ENCODE measurements around the gene TSPAN4. TPM values are rescaled to one million over a fixed set of nuclear protein-coding genes. Genes with fewer than 3 reads are reported as not detected.

Gene TSPAN4
- total RNA-seq, 1 donor from 2014 or later: 14.3 TPM

DNA sequence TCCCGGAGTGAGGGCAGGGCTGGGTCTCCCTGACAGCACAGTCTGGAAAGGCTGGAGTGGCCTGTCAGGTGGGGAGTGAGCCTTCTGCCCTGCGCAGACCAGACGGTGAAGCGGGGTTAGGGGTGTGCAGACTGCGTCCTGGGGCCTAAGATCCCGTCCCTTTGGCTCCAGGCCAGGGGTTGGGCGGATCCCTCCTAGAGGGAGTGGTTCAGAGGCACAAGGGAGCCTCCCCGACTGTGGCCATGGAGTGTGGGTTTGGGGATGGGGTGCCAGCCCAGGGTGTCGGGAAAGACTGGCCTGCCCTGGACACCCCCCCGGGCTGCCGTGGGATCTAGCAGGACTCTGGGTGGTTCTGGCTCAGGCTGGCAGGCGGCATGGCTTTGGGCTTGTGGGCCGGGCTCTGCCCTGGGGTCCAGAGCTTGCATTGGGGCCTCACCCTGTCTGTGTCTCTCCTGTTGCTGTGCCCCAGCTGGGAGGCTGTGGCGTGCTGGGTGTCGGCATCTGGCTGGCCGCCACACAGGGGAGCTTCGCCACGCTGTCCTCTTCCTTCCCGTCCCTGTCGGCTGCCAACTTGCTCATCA, 19.5 kb downstream of the TSPAN4 start:
- DNase-seq (ENCODE audit: low spot score in 2 of 2) (no peak), FAIRE-seq (no peak)

DNA sequence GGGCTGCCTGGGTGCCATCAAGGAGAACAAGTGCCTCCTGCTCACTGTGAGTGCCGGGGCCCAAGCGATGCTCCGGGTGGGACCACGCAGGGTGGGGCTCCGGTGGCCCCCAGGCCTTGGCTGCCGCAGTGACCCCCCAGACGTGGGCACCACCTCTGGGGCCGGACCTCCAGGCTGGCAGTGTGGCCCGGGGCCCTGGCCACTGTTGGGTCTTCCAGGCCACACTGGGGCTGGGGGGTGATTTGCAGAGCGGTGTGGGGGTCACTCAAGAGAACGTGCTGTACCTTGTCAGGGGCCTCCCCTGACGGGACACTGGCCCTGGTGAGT, 20.0 kb downstream of the TSPAN4 start:
- no peak for FAIRE-seq

DNA sequence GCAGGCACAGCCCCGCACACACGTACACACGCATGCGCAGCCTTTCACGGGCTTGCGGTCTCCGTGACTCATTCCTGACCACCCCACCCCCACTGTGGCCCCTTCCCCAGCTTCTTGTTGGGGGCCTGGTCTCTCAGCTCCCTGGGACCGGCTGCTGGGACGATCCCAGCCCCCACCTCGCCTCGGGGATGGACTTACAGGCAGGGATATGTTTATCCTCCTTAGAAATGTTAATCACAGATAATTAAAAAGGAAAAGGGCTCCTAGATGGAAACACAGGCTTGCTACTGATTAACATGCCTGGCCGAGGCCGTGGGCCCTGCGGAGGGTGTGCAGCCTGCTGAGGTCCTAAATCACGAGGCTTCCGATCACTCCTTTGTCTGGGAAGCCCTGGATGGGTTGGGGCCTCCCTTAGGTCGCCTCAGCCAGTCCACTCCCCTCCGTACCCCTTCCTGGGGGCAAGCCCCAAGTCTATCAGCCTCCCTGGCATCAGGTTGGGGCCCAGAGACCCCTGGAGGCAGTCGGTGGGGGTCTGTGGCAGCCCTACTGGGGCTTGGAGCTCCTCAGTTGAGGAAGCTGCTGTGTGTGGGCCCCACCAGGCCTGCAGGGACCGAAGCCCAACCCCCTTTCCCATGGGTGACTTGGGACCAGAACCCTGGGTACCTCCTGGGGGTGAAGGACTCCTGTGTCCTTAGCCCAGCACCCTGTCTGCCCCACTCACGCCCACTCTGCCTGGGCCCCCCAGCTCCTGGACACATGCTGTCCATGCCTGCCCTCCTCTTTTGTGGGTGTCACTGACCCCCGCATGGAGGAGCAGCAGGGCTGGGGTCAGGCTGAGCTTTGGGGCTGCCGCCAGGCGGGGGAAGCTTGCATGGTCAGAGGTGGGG, 20.6 kb downstream of the TSPAN4 start:
- FAIRE-seq (no peak), DNase-seq (ENCODE audit: low spot score in 2 of 2) (no peak)

More for the DNA sequence above, 20.0 kb downstream of the TSPAN4 start:
- DNase-seq (ENCODE audit: low spot score in 2 of 2): no peak

DNA sequence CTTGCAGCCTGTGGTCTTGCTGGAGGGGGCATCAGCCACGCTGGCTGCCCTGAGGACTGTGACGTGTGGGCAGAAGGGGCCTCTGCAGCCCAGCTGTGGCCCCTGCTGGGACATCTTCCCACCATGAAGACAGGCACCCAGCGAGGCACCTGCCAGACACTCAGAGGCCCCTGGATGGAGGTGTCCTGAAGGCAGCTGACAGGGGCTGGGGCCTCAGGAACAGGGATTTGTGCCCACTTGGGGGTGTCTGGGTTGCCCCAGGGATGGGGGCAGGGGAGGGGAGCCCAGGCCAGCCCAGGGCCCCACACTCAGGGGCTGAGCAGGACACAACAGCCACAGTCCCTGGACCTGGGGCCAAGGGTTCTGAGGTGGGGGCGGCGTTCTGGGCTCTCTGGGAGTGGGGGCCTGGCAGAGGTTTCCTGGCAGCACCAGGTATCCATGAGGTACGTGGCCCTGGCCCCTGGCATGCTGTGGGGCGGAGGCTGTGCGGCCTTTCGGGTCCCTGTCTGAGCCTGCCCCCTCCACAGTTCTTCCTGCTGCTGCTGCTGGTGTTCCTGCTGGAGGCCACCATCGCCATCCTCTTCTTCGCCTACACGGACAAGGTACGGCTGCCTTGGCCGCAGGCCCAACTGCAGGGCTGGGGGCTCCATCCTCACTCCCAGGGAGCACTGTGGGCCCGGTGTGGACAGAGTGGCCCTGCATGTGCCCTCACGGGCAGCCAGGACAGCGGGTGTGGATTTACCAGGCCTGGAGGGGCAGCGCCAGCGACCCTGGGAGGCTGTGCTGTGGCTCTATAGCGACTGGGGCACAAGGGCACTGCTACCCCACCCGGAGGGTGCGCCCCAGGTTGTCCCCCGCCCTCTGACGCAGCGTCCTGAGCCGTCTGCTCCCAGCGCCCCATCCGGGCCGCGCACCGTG, 21.5 kb downstream of the TSPAN4 start:
- FAIRE-seq (no peak), DNase-seq (ENCODE audit: low spot score in 2 of 2) (no peak)

DNA sequence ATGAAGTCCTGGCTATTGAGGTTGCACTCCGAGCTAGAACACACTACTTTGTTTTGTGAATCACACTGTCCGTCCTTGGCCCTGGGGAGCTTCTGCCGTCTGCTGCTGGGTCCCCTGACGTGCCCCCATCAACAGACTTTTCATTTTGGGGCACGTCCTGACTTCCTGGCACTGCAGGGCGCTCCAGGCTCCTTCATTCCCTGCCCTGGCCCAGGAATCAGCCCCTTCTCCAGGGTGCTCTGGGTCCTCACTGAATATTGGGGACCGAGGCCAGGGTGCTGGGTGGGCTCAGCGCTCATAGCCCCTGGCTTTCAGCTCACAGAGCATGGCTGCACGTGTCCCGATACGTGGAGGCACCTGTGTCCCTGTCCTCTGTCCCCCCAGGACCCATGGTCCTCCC, 22.2 kb downstream of the TSPAN4 start:
- FAIRE-seq (no peak), DNase-seq (ENCODE audit: low spot score in 2 of 2) (no peak)

DNA sequence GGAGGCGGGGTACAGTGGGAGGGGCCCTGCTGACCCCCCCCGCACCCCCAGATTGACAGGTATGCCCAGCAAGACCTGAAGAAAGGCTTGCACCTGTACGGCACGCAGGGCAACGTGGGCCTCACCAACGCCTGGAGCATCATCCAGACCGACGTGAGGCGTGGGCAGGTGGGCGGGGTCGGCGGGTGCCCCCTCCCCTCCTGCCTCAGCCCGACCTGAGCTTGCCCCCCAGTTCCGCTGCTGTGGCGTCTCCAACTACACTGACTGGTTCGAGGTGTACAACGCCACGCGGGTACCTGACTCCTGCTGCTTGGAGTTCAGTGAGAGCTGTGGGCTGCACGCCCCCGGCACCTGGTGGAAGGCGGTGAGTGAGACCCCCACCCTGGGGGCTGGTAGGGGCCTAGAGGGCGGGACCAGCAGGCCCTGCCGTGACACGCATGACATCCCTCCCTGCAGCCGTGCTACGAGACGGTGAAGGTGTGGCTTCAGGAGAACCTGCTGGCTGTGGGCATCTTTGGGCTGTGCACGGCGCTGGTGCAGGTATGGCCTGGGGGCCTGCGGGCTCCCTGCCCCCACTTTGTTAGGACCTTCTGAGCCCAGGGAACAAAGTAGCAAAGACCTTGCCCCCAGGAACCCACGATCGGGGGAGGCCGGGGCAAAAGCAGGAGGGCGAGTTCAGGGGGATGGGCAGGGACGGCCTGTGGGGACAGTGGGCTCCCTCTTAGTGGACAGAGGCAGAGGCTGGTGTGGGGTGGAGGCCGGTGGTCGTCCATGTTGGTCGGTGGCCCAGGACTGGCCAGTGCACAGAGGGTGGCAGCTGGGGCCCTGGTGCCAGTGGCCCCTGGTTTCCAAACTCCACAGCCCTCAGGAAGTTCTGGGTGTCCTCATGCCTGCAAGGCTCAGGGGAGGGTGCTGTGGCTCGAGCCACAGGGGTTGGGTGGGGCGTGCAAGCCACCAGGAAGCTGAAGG, 23.1 kb downstream of the TSPAN4 start:
- no peak for DNase-seq (ENCODE audit: low spot score in 2 of 2)
- no peak for FAIRE-seq

DNA sequence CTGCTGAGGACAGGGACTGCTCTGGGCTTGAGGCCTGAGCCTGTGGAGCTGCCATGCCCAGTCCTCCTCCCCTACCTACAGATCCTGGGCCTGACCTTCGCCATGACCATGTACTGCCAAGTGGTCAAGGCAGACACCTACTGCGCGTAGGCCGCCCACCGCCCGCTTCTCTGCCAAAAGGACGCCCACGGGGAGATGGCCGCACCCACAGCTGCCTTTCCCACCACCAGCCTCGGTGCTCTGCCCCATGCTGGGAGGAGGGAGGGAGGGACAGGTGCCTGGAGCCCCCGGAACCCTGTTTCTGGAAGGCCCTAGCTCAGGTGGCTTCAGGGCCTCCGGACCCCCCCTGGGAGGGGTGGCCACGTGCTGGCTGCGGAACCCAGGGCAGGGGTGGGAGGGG, 23.8 kb downstream of the TSPAN4 start:
- FAIRE-seq (no peak), DNase-seq (ENCODE audit: low spot score in 2 of 2) (no peak)

DNA sequence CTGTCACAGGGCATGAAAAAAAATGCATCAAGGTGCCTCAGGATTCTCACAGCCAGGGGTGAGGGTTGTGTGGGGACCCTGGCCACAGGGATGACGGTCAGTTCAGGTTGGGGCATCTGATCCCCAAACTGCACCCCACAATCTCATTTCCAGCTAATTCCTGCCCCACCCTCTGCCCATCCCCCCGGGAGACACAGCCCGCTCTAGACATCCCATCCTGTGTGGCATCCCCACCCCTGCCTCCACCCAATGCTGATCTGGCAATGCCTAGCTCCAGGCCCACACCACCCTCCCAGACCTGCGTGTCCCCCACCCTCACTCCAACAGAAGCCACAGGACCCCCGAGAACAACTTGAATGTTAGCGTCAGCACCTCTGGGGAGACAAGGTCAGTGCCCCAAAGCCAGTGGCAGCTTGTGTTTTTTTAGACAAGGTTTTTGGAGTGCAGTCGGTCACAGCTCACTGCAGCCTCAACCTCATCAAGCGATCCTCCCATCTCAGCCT, 25.3 kb downstream of the TSPAN4 start:
- FAIRE-seq: no peak
- DNase-seq (ENCODE audit: low spot score in 2 of 2): no peak

DNA sequence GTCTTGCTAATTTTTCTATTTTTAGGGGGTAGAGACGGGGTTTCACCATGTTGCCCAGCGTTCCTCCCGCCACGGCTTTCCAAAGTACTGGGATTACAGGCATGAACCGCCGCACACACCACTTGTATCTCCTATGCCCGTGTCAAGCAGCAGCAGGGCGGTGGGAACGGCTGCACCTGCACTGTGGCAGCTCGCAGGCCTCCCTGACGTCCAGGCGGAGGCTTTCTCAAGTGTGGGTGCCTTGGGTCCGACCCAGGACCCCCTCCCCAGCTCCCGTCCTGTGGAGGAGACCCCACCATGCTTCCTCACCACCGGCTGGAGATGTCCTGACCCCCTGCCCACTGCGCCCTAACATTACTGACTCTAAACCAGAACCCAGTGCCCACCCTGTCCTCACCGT, 25.7 kb downstream of the TSPAN4 start:
- no peak for DNase-seq (ENCODE audit: low spot score in 2 of 2)
- FAIRE-seq: no peak

DNA sequence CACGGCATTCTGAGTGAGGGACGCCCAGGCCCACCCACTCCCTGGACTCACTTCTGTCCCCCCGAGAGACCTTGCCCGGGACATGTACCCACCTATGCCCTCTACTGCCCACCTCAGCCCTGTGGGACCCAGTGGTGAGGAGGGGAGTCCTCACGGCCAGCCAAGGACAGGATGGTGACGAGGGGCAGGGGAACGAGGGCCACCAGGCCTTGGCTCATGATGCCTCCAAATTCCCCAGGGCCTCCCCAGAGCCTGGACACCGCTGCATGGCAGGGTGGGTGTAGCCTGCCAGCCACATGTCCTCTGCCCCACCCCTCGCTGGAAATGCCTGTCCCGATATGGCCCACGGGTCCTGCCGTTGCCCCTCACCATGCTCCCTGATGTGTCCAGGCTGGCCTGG, 26.1 kb downstream of the TSPAN4 start:
- DNase-seq (ENCODE audit: low spot score in 2 of 2): no peak
- no peak for FAIRE-seq

DNA sequence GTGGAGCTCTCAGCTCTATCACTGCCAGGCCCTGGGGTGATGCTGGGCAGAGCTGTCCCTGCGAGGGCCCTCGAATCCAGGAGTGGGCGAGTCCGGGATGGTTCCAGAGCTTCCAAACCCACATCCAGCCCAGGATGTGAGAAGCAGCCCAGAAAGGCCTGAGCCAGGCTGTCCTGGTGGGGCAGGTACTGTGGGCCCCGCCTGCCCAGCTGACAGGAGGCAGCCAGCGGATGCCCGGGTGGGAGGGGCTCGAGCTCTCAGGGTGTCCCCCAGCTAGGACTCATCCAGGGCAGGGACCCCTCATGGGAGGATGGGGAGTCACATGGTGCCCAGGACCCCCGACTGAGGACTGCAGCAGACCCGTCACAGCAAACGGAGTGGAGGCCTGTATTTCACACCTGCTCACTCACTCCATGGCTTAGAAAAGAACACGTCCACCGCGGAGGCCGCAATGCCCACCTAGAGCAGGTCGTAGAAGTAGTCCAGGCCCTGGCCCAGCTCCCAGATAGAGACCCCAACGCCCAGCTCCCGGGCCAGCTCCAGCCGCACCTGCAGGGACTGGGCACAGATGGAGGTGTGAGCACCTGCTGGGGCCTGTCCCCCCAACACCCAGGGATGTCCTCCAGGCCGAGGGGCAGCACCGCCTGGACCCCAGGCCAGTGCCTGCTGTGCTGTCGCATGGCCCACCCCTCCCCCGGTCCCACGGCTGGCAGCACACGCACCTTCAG, 26.9 kb downstream of the TSPAN4 start:
- DNase-seq (ENCODE audit: low spot score in 2 of 2) (no peak), FAIRE-seq (no peak)

DNA sequence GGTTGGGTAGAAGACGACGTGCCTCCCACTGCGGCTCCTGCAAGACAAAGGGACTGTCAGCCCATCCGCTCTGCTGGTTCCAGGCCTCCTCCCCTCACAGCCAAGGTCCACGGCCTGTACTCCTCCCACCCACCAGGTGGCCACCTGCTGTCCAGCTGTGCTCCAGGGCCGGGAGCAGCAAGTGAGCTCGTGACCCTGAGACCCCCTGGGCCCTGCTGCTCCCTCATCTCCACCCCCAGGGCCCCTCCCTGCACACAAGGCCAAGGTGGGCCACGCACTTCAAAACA, 27.4 kb downstream of the TSPAN4 start:
- no peak for DNase-seq (ENCODE audit: low spot score in 2 of 2)

DNA sequence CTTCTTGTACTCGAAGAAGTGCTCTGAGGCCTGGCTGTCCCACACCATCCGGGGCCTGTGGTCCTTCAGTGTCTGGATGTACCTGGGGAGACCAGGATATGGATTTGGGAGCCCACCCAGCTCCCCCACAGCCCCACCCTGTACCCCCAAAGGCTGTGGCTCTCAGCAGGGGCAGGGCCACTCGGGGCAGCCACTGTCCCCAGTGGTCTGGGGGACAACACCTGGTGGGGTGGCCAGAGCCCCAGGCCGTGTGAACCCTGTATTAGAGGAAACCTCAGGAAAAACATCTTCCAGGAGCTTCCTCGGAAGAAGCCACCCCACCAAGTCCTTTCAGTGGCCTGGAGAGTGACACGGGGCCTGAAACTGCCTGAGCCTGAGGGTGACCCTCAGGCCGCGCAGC, 27.8 kb downstream of the TSPAN4 start:
- DNase-seq (ENCODE audit: low spot score in 2 of 2): no peak
- FAIRE-seq: no peak

More for the DNA sequence above, 27.4 kb downstream of the TSPAN4 start:
- FAIRE-seq: no peak

DNA sequence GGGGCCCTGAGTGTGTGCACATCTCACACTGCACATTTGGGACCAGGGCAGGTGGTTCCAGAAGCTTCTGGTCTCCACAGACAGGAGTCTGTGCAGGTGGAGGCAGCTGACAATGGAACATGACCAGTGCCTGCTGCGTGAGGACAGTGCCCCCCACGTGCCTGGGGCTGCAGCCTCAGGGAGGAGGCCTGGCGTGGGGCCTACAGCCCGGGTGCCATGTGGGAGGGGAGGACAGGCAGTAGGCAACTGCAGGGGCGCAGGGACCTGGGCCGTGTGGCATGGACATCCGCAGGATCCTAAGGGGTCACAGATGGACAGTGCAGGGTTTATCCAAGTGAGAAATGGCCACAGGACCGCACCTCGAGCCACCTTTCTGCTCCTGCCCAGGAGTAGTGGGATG, 28.8 kb downstream of the TSPAN4 start:
- DNase-seq (ENCODE audit: low spot score in 2 of 2) (no peak), FAIRE-seq (no peak)

DNA sequence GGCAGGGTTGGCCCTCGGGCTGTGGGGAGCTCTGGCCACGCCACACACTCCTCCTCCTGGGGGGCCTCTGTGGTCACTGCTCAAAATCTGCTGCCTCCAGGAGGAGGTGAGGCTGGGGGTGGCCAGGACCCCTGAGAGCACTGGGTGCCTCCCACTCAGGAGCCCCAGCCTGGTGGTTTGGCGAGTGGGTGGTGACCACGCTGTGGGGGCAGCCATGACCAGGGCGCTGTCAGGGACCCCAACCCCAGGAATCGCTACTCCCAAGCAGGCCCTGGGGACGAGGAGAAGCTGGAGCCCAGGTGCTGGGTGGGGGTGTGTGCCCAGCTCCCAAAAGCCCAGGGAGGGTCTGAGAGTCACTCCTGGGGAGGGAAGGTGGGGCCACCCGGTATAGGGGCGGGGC, 30.1 kb downstream of the TSPAN4 start:
- no peak for FAIRE-seq
- DNase-seq (ENCODE audit: low spot score in 2 of 2): no peak

DNA sequence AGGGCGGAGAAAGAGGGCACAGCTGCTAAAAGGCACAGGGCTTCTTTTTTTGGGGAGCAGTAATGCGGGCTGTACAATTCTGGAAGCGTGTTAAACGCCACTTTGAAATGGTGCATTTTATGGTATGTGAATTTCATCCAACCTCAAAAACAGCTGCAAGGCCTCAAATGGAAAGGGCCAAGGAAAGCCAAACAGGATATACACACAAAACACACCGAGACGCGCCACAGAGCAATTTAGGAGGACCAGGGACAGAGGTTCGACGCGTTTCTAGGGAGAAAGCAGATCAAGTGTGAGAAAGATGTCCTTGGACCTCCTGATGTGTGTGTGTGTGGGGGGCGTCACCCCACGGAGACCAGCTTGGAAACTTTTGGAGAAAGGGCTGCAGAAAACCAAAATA, 31.1 kb downstream of the TSPAN4 start:
- DNase-seq (ENCODE audit: low spot score in 2 of 2): no peak
- FAIRE-seq: no peak

DNA sequence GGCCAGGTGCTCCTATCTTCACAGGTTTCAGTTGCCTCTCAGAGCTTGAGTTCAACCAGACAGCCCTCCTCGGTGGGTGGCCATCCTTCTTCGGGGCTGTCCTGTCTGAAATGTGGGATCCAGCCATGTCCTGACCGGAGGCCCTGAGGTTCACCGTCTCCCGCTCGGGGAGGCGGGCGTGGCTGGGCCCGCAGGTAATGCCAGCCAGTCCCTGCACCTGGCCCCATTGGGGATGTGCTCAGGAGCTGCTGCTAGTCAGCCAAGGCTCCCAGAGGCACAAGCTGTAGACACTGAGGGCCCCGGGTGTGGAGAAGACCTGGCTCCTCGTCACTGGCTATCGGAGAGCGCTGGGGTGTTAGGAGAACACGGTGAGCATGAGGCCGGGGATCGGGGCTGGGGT, 32.6 kb downstream of the TSPAN4 start:
- DNase-seq (ENCODE audit: low spot score in 2 of 2) (no peak), FAIRE-seq (no peak)

DNA sequence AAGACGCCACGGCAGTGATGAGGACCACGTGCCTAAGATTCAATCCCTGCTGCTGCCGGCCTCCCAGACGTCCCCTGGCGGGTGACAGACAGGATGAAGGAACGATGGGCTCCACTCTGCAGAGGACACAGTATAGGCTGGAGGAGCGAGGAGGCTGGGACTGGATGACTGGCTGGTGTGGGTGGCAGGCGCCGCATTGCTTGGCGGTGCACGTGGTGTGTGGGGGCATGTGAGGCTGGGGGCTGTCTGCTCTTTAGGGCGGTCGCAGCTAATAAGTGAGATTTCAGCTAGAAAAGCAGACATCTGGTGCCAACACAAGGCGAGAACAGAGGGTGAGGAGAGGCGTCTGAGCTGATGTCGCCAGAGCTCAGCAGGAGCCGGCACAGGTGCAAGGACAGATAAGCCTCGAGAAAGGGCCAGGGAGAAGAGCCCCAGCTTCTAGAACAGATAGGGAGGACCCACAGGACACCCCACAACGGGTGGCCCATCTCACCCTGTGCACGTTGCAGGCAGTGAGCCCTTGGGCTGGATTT, 33.2 kb downstream of the TSPAN4 start:
- DNase-seq (ENCODE audit: low spot score in 2 of 2) (no peak), FAIRE-seq (no peak)

DNA sequence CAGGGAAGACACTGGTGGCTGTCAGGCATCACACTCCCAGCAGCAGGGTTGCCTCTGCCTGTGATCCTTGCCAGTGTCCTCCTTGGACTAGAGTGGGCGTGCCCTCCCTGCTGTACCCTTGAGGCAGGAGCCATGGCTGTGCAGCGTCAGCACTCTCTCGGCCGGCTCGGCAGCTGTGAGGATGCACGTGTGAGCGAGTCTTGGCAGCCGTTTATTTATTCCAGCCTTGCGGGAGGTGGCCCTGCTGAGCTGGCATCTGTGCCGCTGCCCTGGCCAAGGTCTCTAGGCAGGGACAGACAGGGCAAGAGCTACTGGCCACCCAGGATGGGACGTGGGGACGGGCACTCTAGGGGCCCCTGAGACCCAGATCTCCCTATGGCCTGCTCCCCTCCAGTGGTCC, 33.9 kb downstream of the TSPAN4 start:
- no peak for FAIRE-seq
- DNase-seq (ENCODE audit: low spot score in 2 of 2): no peak

All from frontal cortex (tissue), 4 donors.